DND-41 (cell line): ENCODE measurements around the gene CBR1.

Experiments used
- EZH2 ChIP-seq: IDR thresholded peaks from 3 replicates; pipeline ENCODE4 v1.6.1; 2012; ENCODE audit warnings: borderline replicate concordance, low read depth, mild to moderate bottlenecking, moderate library complexity, low read length, inconsistent platforms; ENCODE audit not compliant: severe bottlenecking
- TF ChIP-seq, protein P1 (sequence below): IDR thresholded peaks from 2 replicates; pipeline ENCODE4 v1.5.1; 2012; ENCODE audit warnings: borderline replicate concordance, low read length, moderate library complexity, mild to moderate bottlenecking; ENCODE audit not compliant: poor library complexity, severe bottlenecking; ENCODE audit errors: extremely low read depth

DNA sequence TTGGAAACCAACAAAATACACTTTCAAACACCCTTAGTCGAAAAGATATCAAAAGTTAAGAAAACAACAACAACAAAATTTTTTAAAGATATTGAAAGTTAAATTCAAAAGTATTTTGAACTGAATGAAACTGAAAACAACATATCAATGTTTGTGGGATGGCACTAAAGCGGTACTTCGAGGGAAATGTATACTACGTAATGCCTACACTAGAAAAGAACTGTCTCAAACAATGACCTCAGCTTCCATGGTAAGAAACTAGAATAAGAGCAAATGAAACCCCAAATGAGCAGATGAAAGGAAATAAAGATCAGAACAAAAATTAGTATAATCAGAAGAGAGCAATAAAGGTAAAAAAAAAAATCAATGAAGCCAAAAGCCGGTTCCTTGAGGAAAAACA lies 6.1 kb downstream of the CBR1 start:
- TF ChIP-seq, protein P1, sequence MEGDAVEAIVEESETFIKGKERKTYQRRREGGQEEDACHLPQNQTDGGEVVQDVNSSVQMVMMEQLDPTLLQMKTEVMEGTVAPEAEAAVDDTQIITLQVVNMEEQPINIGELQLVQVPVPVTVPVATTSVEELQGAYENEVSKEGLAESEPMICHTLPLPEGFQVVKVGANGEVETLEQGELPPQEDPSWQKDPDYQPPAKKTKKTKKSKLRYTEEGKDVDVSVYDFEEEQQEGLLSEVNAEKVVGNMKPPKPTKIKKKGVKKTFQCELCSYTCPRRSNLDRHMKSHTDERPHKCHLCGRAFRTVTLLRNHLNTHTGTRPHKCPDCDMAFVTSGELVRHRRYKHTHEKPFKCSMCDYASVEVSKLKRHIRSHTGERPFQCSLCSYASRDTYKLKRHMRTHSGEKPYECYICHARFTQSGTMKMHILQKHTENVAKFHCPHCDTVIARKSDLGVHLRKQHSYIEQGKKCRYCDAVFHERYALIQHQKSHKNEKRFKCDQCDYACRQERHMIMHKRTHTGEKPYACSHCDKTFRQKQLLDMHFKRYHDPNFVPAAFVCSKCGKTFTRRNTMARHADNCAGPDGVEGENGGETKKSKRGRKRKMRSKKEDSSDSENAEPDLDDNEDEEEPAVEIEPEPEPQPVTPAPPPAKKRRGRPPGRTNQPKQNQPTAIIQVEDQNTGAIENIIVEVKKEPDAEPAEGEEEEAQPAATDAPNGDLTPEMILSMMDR: no peak
- no peak for TF ChIP-seq EZH2
